Measurements from ENCODE around the gene DHRSX.
"Not testable (repeated sequence)": the region's sequence is repeated elsewhere in the genome, so short reads cannot be mapped to it uniquely, and the experiment has no call there.

Gene DHRSX

DNA sequence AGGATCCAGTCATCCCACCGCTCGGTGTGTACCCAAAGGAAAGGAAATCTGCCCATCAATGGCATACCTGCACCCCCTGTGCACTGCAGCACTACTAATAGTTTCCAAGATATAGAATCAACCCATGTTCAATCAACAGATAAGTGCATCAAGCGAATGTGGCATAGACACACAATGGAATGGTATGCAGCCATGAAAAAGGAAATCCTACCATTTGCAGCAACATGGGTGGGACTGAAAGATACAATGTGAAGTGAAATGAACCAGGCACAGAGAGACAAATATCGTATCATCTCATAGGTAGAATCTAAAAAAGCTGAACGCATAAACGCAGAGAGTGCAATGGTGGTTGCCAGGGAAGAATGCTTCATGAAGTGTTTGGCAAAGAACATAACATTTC, 42.5 kb downstream of the DHRSX start:
- no peak for DNase-seq (ENCODE audit: low read depth)
- TF ChIP-seq, protein P1, sequence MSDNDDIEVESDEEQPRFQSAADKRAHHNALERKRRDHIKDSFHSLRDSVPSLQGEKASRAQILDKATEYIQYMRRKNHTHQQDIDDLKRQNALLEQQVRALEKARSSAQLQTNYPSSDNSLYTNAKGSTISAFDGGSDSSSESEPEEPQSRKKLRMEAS (IDR thresholded peaks at IDR 0.05; ENCODE audit: low read depth, low read length) = no peak
- TF ChIP-seq MYC (IDR thresholded peaks at IDR 0.05; ENCODE audit: low read depth, low read length) = no peak
- TF ChIP-seq, protein P2, sequence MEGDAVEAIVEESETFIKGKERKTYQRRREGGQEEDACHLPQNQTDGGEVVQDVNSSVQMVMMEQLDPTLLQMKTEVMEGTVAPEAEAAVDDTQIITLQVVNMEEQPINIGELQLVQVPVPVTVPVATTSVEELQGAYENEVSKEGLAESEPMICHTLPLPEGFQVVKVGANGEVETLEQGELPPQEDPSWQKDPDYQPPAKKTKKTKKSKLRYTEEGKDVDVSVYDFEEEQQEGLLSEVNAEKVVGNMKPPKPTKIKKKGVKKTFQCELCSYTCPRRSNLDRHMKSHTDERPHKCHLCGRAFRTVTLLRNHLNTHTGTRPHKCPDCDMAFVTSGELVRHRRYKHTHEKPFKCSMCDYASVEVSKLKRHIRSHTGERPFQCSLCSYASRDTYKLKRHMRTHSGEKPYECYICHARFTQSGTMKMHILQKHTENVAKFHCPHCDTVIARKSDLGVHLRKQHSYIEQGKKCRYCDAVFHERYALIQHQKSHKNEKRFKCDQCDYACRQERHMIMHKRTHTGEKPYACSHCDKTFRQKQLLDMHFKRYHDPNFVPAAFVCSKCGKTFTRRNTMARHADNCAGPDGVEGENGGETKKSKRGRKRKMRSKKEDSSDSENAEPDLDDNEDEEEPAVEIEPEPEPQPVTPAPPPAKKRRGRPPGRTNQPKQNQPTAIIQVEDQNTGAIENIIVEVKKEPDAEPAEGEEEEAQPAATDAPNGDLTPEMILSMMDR (IDR thresholded peaks at IDR 0.05; ENCODE audit: low read depth, low read length) = no peak
- no peak for TF ChIP-seq POLR2A (IDR thresholded peaks at IDR 0.05; ENCODE audit: extremely low read depth, insufficient read length)

DNA sequence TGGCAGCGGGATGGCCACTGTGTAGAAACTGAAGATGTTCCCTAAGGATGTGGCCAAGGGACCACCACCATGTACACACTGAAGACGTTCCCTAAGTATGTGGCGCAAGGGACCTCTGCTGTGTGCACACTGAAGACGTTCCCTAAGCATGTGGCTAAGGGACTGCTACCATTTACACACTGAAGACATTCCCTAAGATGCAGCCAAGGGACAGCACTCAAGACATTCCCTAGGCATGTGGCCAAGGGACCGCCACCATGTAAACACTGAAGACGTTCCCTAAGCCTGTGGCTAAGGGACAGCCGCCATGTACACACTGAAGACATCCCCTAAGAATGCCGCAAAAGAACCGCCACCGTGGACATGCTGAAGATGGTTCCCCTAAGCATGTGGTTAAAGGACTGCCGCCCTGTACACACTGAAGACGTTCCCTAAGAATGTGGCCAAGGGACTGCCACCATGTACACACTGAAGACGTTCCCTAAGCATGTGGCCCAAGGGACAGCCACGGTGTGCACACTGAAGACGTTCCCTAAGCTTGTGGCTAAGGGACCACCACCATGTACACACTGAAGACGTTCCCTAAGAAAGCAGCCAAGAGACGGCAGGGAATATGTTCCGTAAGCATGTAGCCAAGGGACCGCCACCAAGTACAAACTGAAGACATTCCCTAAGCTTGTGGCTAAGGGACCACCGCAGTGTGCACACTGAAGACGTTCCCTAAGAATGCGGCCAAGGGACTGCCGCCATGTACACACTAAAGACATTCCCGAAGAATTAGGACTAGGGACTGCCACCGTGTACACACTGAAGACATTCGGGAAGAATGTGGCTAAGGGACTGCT, 43.3 kb downstream of the DHRSX start:
- TF ChIP-seq, protein P2 (IDR thresholded peaks at IDR 0.05; ENCODE audit: low read depth, low read length) = no peak
- TF ChIP-seq, protein P1 (IDR thresholded peaks at IDR 0.05; ENCODE audit: low read depth, low read length) = no peak
- no peak for TF ChIP-seq POLR2A (IDR thresholded peaks at IDR 0.05; ENCODE audit: extremely low read depth, insufficient read length)
- no peak for TF ChIP-seq MYC (IDR thresholded peaks at IDR 0.05; ENCODE audit: low read depth, low read length)
- no peak overlapping the region for H3K4me3 ChIP-seq (ENCODE audit: low read depth, low read length)
- peak; percentile 19 for DNase-seq (ENCODE audit: low read depth)

More for the DNA sequence above, 42.5 kb downstream of the DHRSX start:
- H3K4me3 ChIP-seq (ENCODE audit: low read depth, low read length) = no peak overlapping the region

DNA sequence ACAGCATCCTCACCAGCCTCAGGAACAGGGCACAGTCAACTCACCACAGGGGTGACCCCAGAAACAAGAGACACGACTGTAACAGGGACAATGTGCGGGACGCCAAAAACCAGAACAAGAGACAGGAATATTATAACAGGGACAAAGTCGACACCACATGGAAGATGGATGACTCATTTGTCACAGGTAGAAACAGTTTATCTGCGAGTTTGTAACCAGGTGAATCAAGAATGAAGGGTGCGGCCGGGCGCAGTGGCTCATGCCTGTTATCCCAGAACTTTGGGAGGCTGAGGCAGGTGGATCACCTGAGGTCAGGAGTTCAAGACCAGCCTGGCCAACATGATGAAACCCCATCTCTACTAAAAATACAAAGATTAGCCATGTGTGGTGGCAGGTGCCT, 44.7 kb downstream of the DHRSX start:
- not testable (repeated sequence) for H3K4me3 ChIP-seq (ENCODE audit: low read depth, low read length); DNase-seq (ENCODE audit: low read depth)

DNA sequence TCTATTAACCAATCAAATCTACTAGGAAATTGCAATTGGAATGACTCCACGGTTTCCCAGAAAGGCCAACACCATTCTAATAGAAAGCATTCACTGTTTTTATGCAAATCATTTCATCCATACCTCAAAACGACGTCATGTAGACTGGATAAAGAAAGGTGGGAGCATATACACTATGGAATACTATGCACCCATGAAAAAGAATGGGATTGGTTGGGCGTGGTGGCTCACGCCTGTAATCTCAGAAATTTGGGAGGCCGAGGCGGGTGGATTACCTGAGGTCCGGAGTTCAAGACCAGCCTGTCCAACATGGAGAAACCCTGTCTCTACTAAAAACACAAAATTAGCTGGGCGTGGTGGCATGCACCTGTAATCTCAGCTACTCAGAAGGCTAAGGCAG, 46.2 kb downstream of the DHRSX start:
- not testable (repeated sequence) for DNase-seq (ENCODE audit: low read depth); H3K4me3 ChIP-seq (ENCODE audit: low read depth, low read length)

DNA sequence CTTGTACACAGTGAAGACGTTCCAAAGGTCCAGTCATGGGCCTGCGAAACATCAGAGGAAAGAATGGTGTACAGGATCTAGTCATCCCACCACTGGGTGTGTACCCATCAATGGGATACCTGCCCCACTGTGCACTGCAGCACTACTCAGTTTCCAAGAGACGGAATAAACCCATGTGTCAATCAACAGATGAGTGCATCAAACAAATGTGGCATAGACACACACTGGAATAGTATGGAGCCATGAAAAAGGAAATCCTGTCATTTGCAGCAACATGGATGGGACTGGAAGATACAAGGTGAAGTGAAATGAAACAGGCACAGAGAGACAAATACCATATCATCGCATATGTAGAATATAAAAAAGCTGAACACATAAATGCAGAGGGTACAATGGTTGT, 48.0 kb downstream of the DHRSX start:
- TF ChIP-seq MYC (IDR thresholded peaks at IDR 0.05; ENCODE audit: low read depth, low read length) (no peak), POLR2A (IDR thresholded peaks at IDR 0.05; ENCODE audit: extremely low read depth, insufficient read length) (no peak)
- TF ChIP-seq, protein P2 (IDR thresholded peaks at IDR 0.05; ENCODE audit: low read depth, low read length) = no peak
- TF ChIP-seq, protein P1 (IDR thresholded peaks at IDR 0.05; ENCODE audit: low read depth, low read length) = no peak

DNA sequence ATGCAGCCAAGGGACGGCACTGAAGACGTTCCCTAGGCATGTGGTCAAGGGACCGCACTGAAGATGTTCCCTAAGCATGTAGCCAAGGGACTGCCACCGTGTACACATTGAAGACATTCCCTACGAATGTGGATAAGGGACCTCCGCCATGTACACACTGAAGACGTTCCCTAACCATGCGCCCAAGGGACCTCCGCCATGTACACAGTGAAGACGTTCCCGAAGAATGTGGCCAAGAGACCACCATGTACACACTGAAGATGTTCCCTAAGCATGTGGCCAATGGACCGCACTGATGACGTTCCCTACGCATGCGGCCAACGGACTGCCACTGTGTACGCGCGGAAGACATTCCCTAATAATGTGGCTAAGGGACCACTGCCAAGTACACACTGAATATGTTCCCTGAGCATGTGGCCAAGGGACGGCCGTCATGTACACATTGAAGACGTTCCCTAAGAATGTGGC, 48.4 kb downstream of the DHRSX start:
- no peak overlapping the region for H3K4me3 ChIP-seq (ENCODE audit: low read depth, low read length)
- TF ChIP-seq, protein P1 (IDR thresholded peaks at IDR 0.05; ENCODE audit: low read depth, low read length) = no peak
- TF ChIP-seq POLR2A (IDR thresholded peaks at IDR 0.05; ENCODE audit: extremely low read depth, insufficient read length) (no peak), MYC (IDR thresholded peaks at IDR 0.05; ENCODE audit: low read depth, low read length) (no peak)
- TF ChIP-seq, protein P2 (IDR thresholded peaks at IDR 0.05; ENCODE audit: low read depth, low read length) = no peak
- DNase-seq (ENCODE audit: low read depth) = no peak

More for the DNA sequence above, 48.0 kb downstream of the DHRSX start:
- DNase-seq (ENCODE audit: low read depth) = no peak
- no peak overlapping the region for H3K4me3 ChIP-seq (ENCODE audit: low read depth, low read length)

Data from NB4 (cell line).